Activated naive CD8-positive, alpha-beta T cell treated with anti-CD3 and anti-CD28 coated beads, Interleukin-2, amount 50 U/mL, for 16 hours (primary cell): ENCODE results near the gene TRIM47.

ENCODE experiments used
- DNase-seq: peaks from one replicate; pipeline ENCODE4 v3.0.0-alpha.2; 2020; ENCODE audit warnings: low read depth, low spot score

TRIM47 gene

DNA sequence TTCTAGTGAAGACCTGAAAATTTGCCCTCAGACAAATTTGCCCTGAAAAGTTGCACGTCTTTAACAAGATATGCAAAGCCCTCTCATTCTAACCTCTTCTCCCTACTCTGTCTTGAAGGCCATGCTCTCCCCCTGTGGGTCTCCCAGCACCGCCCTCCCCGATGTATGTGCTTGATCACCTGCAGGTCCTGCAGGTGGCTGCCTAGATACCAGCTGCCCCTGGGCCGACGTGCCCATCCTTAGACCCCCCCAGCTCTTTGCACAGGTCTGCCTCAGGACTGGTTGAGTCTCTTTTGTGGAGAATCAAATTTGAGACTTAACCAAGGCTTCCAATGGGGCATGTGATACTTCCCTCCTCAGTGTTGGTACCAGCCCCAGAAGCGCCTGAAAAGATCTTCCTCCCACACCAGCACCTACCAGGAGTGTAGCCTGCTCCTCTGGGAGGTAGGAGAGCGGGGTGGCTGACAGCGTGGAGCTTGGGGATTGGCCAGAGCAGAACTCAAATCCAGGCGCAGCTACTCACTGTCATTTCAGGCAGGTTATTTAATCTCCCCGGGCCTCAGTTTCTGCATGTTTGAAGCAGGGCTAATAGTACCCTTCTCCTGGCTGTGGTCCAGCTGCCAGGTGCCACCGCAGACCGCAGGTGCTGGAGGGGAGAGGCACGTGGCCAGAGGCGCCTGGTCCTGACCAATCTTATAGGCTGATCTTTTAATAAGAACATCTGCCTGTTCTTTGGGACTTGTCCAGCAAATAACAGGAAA, 30.9 kb upstream of the TRIM47 start:
- no peak for DNase-seq

DNA sequence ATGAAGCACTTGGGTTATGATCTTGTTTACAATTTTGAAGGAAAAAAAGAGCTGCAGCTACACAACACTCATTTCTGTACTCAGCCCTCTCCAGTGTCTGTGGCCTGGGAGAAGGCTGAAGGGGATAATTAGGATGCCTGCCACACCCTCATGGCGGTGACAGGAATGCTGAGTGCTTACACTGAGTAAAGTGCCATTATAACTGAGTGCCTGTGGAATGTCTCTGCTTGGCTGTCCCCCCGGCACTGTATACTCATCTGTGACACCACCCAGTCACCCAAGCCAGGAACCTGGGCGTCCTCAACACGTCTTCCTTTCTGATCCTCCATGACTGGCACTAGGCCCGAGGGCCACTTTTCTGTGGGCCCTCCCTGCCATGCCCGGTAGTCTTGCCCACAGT, 29.8 kb upstream of the TRIM47 start:
- no peak for DNase-seq

DNA sequence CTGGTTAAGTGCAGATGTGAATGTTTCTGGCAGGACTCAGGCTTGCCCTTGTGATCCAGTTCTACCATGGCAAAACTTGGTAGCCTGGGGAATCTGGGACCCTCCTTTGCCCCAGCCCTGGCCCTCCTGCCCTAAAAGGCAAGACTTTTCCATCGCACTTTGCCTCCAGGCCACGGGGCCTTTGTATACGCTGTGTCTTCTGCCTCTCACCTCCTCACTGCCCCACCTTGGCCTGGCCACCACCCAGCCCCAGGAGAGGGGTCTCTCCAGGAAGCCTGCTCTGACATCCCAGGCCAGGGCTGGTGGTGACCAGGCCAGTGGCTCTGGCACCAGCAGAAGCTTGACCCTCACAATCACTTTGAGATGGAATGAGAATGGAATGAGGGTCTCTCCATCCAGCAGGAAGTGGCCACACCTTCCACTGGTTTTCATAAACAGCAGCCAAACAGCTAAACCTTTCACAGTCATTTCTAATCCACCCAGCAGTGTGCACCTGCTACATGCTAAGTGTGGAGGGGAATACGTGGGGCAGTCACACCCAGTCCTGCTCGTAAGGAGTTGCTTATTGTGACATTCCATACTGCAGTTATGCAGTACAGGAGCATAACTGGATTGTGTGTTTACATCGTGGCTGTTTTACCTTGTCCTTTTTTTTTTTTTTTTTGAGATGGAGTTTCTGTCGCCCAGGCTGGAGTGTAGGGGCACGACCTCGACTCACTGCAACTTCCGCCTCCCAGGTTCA, 27.9 kb upstream of the TRIM47 start:
- DNase-seq: no peak

DNA sequence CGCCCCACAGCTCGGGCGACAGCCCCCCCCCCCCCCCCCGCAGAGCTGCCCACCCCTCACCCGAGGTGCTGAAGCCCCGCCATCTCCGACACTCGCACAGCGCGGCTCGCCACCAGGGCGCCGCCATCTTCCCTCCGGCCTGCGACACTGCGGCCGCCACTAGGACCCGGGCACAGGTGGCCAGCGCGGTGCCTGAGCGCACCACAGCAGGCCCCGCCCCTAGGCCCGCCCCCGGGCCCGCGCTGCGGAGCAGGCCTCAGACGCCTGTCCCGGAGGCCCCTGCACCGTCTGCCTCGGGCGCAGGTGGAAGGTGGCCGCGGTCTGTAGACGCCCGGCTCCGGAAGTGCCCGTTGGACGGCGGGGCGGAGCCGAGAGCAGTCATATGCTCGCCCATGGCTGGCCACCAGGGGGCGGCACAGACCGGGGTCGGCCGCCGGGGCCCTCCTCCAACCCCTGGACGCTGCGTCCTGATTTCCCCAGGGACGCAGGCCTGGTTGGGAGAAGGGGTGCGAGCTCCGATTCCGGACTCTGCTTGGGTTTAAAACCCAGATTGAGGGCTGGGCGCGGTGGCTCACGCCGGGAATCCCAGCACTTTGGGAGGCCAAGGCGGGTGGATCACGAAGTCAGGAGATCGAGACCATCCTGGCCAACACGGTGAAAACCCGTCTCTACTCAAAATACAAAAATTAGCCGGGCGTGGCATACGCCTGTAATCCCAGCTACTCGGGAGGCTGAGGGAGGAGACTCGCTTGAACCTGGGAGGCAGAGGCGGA, 26.6 kb upstream of the TRIM47 start, which contains the start of gene MRPL38:
Gene MRPL38 (minus strand): TSS at position 136 of the 773 bp plus-strand sequence. CDS start 9 bp downstream, at position 127.
- DNase-seq: peak; percentile 90

- DNase-seq: no peak
Observed at GRCh38 chr17:75902406-75902805, 24.0 kb upstream of the TRIM47 start.

DNA sequence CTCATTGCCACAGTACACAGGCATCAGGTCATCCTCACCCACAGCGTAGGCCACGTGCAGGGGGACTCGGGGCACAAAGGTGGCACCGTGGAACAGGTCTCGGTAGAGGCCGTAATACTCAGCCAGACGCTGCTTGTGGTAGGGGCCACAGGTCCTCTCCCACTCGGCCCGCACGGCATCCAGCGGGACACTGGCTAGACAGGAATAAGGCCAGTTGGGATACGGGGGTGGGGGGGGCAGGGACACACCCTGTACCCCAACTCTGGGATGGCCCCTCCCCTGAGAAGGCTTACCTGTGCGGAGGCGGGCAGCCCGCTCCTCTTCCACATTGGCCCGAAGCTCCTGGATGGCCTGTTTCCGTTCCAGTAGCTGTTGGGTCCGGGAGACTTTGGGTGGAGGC, 23.3 kb upstream of the TRIM47 start:
- no peak for DNase-seq

- no peak for DNase-seq
Observed at GRCh38 chr17:75900691-75901533, 22.5 kb upstream of the TRIM47 start.

- no peak for DNase-seq
Observed at GRCh38 chr17:75899767-75900468, 21.5 kb upstream of the TRIM47 start.

DNA sequence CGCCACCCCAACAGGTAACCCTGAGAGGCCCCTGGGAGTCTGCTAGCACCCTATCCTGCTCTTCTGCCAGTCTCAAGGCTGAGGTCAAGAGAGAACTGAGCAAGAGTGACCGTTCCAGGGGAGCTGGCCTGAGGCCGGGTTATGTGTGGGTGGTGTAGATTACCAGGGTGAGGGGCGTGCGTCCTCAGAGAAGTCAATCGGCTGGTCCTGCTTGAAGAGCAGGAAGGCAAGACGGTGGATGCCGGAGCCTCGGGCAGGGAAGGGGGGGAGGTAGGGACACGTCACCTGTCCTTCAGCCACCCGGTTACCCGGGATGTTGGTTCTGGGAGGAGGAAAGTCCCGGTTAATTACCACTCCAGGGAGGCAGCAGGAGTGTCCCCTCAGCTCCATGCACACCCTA, 21.0 kb upstream of the TRIM47 start:
- no peak for DNase-seq

- no peak for DNase-seq
Observed at GRCh38 chr17:75898791-75899190, 20.4 kb upstream of the TRIM47 start.

GRCh38 chr17:75898065-75898464, 19.7 kb upstream of the TRIM47 start:
- DNase-seq: no peak

- no peak for DNase-seq
Observed at GRCh38 chr17:75897160-75898019, 19.0 kb upstream of the TRIM47 start.

- peak; percentile 56 for DNase-seq
Observed at GRCh38 chr17:75896415-75897159, 18.2 kb upstream of the TRIM47 start, which contains the start of gene TRIM65. TRIM65 (minus strand) TSS chr17:75896951; CDS start chr17:75896937, 14 bp downstream.

DNA sequence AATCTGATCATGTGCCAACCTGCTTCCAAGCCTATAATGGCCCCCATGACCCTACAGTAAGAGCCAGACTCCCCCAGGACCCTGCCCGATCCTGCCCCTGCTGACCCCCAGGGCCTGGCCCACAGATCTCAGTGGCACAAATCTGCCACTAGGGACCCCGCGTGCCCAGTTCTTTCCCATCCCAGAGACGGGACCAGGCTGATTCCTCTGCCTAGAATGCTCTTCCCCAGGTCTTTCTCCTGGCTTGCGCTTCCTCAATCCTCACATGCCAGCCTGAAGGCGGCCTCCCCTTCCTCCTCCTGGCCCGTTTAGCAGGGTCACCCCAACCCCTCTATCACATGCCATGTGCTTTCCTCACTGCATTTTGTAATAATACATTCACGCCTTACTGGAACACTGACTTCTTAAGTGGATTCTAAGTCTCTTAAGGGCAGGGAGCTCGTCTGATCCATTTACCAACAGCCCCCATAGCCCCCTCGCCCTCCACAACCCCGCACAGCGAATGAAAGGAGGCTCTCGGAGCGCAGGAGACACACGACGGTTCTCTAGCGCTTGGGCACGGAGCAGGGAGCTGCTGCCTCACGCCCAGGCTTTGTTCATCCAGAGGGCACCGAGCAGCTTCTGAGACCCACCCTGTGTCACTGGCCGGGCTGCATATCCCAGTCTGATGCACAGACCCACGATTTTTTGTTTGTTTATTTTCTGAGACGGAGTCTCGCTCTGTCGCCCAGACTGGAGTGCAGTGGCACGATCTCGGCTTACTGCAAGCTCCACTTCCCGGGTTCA, 17.2 kb upstream of the TRIM47 start:
- DNase-seq: no peak

DNA sequence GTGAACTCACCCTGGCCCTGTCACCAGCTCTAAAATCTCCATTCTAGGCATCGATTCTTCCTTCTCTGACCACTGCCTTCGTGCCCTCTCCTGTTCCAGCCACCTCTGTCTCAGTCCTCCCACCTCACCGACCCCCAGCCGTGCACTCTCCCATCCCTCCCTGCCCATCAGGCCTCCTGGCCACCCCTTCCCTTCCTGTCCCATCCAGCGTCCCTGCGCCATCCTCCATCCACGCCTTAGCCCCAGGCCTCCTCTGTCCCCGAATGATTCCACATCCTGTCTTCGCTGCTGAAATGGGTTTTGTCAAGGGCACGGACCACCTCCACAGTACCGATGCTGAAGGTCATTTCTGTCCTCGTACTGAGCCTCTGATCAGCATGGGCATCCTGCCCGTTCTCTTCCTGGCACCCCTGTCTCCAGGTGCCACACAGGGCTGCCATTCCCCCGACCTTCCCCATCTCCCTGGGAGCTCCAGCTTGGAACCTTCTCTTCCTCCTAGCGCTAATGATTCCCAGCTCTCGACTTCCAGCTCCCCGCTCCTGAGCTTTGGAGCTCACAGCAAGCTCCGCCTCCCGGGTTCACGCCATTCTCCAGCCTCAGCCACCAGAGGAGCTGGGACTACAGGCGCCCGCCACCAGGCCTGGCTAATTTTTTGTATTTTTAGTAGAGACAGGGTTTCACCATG, 15.8 kb upstream of the TRIM47 start:
- DNase-seq: no peak

GRCh38 chr17:75893305-75894048, 15.1 kb upstream of the TRIM47 start:
- DNase-seq: no peak
